ENCODE measurements around the gene ZNF12.
A peak's percentile ranks its signal among the peaks of the same experiment; 100 is the strongest.
"Not testable (repeated sequence)": the region's sequence is repeated elsewhere in the genome, so short reads cannot be mapped to it uniquely, and the experiment has no call there.

The ZNF12 gene

GRCh38 chr7:6706666-6707407 is at the start of gene ZNF12:
ZNF12 (minus strand) TSS chr7:6706947; CDS start chr7:6705173, 1,774 bp downstream.
- peak; percentile 98 for DNase-seq

- DNase-seq = not testable (repeated sequence)
Measured at GRCh38 chr7:6753964-6754363, 47.2 kb upstream of the ZNF12 start, which contains the start of gene RSPH10B2. RSPH10B2 (plus strand) TSS chr7:6754103; CDS start chr7:6757678, 3,575 bp downstream.

- not testable (repeated sequence) for DNase-seq
Measured at GRCh38 chr7:6750173-6750572, 43.4 kb upstream of the ZNF12 start.

GRCh38 chr7:6749335-6749734 is 42.6 kb upstream of the ZNF12 start:
- not testable (repeated sequence) for DNase-seq

GRCh38 chr7:6744410-6745100 is 37.8 kb upstream of the ZNF12 start:
- not testable (repeated sequence) for DNase-seq

- not testable (repeated sequence) for DNase-seq
Measured at GRCh38 chr7:6738415-6738814, 31.7 kb upstream of the ZNF12 start.

GRCh38 chr7:6730343-6730633 is 23.5 kb upstream of the ZNF12 start:
- no peak for DNase-seq

- DNase-seq = peak; percentile 87
Measured at GRCh38 chr7:6729492-6730342, 23.0 kb upstream of the ZNF12 start.

- not testable (repeated sequence) for DNase-seq
Measured at GRCh38 chr7:6728893-6729491, 22.2 kb upstream of the ZNF12 start.

- no peak for DNase-seq
Measured at GRCh38 chr7:6727663-6728062, 20.9 kb upstream of the ZNF12 start.

- not testable (repeated sequence) for DNase-seq
Measured at GRCh38 chr7:6726341-6726740, 19.6 kb upstream of the ZNF12 start.

- no peak for DNase-seq
Measured at GRCh38 chr7:6725003-6725402, 18.3 kb upstream of the ZNF12 start.

- not testable (repeated sequence) for DNase-seq
Measured at GRCh38 chr7:6724351-6724750, 17.6 kb upstream of the ZNF12 start.

- DNase-seq = no peak
Measured at GRCh38 chr7:6718124-6718523, 11.4 kb upstream of the ZNF12 start.

GRCh38 chr7:6715898-6716297 is 9.2 kb upstream of the ZNF12 start:
- DNase-seq = not testable (repeated sequence)

- no peak for DNase-seq
Measured at GRCh38 chr7:6714360-6714759, 7.6 kb upstream of the ZNF12 start.

GRCh38 chr7:6709808-6710207 is 3.1 kb upstream of the ZNF12 start:
- DNase-seq = no peak

GRCh38 chr7:6708304-6708703 is 1.6 kb upstream of the ZNF12 start:
- no peak for DNase-seq

- peak; percentile 18 for DNase-seq
Measured at GRCh38 chr7:6705959-6706665, 635 bp downstream of the ZNF12 start.

- DNase-seq = no peak
Measured at GRCh38 chr7:6701860-6702259, 4.9 kb downstream of the ZNF12 start.

- DNase-seq = no peak
Measured at GRCh38 chr7:6700793-6701192, 6.0 kb downstream of the ZNF12 start.

GRCh38 chr7:6691609-6692106 is 15.1 kb downstream of the ZNF12 start:
- no peak for DNase-seq

Measured in CD4-positive, alpha-beta T cell treated with Interleukin-6 for 4 hours (primary cell).